ENCODE data around the gene KMT5B.

DNA sequence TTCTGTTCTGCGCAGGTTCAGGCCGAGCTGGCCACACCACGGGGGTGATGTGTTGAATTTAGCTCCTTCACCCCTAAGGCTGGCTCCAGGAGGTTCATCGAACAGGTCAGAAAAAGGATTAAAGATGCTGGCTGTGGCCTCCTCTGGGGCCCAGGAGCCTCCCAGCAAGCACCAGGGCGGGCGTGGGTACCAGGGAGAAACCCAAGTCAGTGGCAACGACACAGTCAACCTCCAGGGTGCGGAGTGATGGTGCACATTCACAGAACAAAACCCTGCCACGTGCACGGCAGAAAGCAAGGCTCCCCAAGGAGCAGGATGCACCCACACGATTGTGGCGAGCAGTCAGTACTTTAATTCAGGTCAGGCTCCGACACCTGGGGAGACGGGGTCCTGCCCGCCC lies 47.9 kb upstream of the KMT5B start:
- TF ChIP-seq, protein P1, sequence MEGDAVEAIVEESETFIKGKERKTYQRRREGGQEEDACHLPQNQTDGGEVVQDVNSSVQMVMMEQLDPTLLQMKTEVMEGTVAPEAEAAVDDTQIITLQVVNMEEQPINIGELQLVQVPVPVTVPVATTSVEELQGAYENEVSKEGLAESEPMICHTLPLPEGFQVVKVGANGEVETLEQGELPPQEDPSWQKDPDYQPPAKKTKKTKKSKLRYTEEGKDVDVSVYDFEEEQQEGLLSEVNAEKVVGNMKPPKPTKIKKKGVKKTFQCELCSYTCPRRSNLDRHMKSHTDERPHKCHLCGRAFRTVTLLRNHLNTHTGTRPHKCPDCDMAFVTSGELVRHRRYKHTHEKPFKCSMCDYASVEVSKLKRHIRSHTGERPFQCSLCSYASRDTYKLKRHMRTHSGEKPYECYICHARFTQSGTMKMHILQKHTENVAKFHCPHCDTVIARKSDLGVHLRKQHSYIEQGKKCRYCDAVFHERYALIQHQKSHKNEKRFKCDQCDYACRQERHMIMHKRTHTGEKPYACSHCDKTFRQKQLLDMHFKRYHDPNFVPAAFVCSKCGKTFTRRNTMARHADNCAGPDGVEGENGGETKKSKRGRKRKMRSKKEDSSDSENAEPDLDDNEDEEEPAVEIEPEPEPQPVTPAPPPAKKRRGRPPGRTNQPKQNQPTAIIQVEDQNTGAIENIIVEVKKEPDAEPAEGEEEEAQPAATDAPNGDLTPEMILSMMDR (IDR thresholded peaks at IDR 0.05; ENCODE audit: low read length): no peak
- TF ChIP-seq EZH2 (IDR thresholded peaks at IDR 0.05; ENCODE audit: borderline replicate concordance, low read length): no peak

All from OCI-LY1 (cell line).